NCI-H1694 treated with DMSO at 0.1 percent for 48 hours (cell line): ENCODE data around the gene UNC93A.
"Not testable (repeated sequence)": the region's sequence is repeated elsewhere in the genome, so short reads cannot be mapped to it uniquely, and the experiment has no call there.

Experiments used
- DNase-seq: peaks from one replicate; lab custom pipeline; 2025; lab: John Stamatoyannopoulos, UW

The UNC93A gene

DNA sequence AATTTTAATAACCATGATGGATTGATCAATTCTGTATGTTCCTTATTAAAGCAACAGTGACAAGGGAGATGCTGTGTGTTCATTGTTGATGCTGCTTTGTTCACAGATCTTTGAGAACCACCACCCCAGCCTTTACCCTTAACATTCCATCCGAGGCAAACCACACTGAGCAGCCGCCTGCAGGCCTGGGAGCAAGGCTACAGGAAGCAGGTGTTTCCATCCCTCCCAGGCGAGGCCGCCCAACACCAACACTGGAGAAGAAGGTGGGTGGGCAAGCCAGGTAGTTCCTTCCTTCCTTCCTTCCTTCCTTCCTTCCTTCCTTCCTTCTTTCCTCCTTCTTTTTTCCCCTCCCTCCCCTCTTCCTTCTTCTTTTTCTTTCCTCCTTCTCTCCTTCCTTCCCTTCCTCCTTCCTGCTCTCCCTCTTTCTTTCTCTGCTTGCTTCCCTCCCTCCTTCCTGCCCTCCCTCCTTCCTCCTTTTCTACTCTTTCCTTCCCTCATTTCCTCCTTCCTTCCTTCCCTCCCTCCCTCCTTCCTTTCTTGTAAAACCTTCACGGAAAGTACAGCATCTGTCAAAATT, 47.5 kb downstream of the UNC93A start:
- DNase-seq, result no peak

DNA sequence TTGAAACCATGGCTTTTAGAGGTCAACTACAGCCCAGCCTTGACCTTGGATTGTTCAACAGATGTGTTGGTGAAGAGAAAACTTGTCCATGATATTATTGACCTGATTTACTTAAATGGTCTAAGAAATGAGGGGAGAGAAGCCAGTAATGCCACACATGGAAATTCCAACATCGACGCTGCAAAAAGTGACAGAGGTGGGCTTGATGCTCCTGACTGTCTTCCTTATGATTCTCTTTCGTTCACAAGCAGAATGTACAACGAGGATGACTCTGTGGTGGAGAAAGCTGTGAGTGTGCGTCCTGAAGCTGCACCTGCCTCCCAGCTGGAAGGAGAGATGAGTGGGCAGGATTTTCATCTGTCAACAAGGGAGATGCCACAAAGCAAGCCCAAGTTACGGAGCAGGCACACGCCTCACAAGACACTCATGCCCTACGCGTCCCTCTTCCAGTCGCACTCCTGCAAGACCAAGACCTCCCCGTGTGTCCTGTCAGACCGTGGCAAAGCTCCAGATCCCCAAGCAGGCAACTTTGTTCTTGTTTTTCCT, 50.0 kb downstream of the UNC93A start:
- no peak for DNase-seq

- DNase-seq, result no peak
These were observed 50.8 kb downstream of the UNC93A start for GRCh38 chr6:167341665-167342655.

DNA sequence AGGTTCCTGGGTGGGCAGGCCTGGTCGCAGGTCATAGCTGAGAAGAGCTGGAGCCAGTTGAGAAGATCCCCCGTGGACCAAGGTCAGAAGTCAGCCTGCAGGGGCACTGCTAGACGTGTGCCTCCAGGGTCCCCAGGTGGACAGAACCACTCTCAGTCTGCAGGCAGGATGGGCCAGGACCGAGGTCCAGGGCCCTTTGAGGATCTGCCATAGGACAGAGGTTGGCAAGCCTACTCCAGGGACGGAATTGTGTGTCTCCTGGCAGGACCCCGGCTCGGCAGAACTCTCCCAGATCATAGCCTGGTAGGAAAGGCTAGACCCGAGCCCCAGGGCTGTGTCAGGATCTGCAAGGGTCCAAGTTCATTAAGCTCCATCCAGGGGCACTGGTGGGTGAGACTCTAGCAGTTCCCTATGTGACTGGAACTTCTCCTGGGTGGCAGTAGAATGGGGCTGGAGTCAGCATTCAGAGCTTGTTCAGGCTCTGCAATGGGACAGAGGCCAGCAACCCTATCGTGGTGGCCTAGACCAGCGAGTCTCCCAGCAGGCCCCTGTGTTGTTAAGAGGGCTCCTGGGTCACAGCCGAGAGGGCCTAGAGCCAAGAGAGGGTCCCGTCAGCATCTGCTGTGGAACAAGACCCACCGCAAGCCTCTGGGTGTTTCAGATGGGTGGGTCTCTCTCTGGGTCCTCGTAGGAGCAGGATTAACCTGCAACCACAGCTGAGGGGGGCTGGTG, 51.9 kb downstream of the UNC93A start:
- no peak for DNase-seq

GRCh38 chr6:167345348-167345747, 54.2 kb downstream of the UNC93A start:
- DNase-seq, result no peak

- no peak for DNase-seq
These were observed 54.8 kb downstream of the UNC93A start for GRCh38 chr6:167345960-167346359.

GRCh38 chr6:167347226-167347625, 56.1 kb downstream of the UNC93A start:
- no peak for DNase-seq

DNA sequence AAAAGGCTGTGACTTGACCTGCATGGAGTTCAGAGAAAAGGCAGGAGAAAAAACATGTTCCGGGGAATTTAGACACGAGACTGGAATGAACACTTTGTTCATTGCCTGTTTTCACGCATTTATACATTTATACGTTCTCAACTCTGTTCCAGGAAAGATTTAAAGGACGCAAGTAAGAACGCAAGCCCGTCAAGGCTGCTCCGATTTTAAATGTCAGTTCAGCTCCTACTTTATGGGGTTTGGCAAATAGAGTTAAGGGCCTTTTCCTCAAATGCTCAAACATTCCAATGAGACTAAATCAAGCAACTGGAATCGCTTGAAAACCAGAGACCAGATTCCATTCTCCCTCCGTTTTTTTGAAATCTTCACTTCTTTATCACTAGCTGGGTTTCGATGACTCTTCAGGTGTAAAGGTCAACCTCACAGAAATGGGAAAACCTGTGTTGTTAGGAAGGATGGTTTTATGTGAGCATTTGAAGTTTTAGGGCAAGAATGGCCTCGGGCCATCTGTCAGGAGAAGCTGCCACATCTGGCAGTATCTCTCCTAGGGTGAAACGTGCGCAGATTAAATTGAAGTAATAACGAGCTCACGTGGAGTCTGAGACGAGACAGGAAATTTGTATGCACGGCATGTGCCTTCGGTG, 58.6 kb downstream of the UNC93A start:
- DNase-seq, result no peak

- no peak for DNase-seq
These were observed 59.2 kb downstream of the UNC93A start for GRCh38 chr6:167350275-167350696.

GRCh38 chr6:167350731-167351655, 59.9 kb downstream of the UNC93A start:
- DNase-seq, result peak; percentile 42

DNA sequence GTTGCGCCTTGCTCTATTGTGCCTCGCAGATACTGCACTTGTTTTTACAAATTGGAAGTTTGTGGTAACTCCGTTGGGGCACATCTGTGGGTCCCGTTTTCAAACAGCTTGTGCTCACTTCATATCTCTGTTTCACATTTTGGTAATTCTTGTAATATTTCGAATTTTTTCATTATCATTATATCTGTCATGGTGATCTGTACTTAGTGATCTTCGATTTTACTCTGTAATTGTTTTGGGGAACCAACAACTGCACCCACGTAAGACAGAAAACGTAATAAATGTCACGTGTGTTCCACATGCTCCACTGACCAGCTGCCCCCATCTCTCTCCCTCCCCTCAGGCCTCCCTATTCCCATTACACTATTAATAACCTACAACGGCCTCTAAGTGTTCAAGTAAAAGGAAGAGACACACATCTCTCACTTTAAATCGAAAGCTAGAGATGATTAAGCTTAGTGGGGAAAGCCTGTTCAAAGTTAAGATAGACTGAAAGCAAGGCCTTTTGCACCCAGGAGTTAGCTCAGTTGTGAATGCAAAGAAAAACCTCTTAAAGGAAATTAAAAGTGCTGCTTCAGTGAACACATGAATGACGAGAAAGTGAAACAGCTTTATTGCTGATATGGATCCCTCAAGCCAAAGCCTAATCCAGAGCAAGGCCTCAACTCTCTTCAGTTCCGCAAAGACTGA, 60.7 kb downstream of the UNC93A start:
- no peak for DNase-seq

DNA sequence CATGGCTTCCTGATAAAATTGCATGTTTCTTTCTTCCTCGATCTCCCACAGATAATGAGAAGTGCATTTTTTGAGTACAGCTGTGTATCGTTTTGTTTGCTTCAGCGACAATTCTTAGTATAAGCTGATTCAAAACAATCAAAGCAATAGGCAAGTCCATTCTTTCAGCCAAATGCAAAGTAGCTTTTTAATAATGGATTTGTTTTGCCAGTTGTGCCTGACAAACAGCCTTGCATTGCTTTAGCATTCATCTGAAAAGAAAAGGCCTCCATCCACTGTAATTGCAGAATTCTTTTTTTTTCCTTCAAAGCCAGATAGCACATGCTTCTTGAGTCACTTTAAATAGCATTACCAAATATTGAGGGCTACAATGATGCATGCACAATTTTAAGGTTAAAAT, 65.8 kb downstream of the UNC93A start:
- no peak for DNase-seq

- DNase-seq, result not testable (repeated sequence)
These were observed 67.3 kb downstream of the UNC93A start for GRCh38 chr6:167358394-167358793.

DNA sequence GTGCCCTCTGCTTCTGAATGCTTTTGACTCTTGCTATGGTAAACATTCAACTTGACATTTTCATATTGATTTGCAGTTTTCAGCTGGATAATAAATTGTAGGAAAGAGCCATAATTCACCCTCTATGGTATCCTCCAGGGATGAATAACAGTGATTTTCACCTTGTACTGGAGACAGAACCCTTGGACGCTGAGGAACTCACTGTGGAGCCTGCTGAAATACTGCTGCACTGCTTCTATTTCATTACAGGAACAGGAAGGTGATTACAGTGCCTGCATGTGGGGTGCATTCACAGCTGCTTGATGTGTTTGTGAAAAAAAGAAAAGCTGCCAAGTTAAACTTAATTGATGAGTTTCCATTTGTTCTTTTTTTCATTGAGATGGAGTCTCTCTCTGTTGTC, 70.1 kb downstream of the UNC93A start:
- DNase-seq, result not testable (repeated sequence)
